Measurements from ENCODE around the gene ATP6V0E1.

DNA sequence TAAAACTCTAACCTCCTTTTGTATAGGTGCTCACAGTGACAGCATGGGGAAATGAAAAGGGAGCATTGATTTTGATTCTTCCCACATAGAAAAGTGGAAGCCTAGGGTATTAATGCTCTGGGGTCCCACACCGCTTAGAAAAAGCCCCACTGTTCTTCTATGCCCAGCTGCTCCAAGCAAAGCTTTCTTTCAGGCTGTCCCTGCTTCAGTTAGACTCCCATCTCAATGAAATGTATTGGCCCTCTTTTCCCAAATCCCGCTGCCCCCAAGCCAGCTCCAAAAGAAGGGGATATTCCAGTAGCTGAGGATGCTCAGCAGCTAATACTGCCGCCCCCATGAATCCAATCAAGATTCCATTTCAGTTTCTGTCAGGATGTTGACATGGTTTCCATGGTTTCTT lies 55.6 kb downstream of the ATP6V0E1 start:
- TF ChIP-seq, protein P1, sequence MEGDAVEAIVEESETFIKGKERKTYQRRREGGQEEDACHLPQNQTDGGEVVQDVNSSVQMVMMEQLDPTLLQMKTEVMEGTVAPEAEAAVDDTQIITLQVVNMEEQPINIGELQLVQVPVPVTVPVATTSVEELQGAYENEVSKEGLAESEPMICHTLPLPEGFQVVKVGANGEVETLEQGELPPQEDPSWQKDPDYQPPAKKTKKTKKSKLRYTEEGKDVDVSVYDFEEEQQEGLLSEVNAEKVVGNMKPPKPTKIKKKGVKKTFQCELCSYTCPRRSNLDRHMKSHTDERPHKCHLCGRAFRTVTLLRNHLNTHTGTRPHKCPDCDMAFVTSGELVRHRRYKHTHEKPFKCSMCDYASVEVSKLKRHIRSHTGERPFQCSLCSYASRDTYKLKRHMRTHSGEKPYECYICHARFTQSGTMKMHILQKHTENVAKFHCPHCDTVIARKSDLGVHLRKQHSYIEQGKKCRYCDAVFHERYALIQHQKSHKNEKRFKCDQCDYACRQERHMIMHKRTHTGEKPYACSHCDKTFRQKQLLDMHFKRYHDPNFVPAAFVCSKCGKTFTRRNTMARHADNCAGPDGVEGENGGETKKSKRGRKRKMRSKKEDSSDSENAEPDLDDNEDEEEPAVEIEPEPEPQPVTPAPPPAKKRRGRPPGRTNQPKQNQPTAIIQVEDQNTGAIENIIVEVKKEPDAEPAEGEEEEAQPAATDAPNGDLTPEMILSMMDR (IDR thresholded peaks at IDR 0.05; ENCODE audit: low read depth, low read length), result no peak
- no peak for TF ChIP-seq EZH2phosphoT487 (IDR thresholded peaks at IDR 0.05; ENCODE audit: low read depth)

All from OCI-LY3 (cell line).